GM06990 (cell line): ENCODE data around the gene PLOD1.
A peak's percentile ranks its signal among the peaks of the same experiment; 100 is the strongest.

Experiments used
- DNase-seq: peaks from one replicate; pipeline ENCODE4 v3.0.0-alpha.2; 2011; ENCODE audit not compliant: insufficient read length; ENCODE audit errors: extremely low read depth
- H3K27me3 ChIP-seq: replicated peaks from 2 replicates; pipeline ENCODE4 v1.6.0; 2011; ENCODE audit warnings: low read length; ENCODE audit not compliant: control insufficient read depth, insufficient read depth
- H3K36me3 ChIP-seq: 2 replicates; pipeline ENCODE4 v1.5.1; 2011; ENCODE audit warnings: low read length; ENCODE audit not compliant: control insufficient read depth, insufficient read depth
- H3K4me3 ChIP-seq: replicated peaks from 2 replicates; pipeline ENCODE4 v1.5.1; 2011; ENCODE audit warnings: low read depth, mild to moderate bottlenecking, control low read depth, low read length
- CTCF ChIP-seq: IDR thresholded peaks from 2 replicates; pipeline ENCODE4 v1.5.1; 2011; ENCODE audit warnings: low read length, control low read depth, mild to moderate bottlenecking, inconsistent platforms; ENCODE audit not compliant: insufficient read depth, poor library complexity, severe bottlenecking

Gene PLOD1

DNA sequence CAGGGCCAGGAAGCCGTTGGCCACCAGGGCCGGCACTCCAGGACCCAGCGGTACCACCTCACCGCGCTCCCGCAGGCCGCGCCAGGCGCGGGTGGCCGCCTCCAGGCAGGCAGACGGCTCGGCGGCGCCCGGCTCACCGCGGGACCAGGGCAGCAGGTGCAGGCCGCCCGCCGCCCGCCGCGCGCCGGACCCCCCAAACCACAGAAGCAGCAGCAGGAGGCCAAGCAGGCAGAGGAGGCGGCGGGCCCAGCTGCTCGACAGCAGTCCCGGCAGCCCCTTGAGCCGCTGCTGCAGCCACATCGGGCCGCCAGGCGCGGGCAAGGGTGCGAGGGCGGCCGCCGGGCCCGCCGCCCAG lies 8.6 kb upstream of the PLOD1 start:
- DNase-seq: no peak
- no peaks in the 10 kb centered on the region for H3K27me3 ChIP-seq
- peak overlapping the region; percentile 71 for H3K4me3 ChIP-seq
- peaks cover 8% of the 10 kb centered on the region for H3K36me3 ChIP-seq
- no peak for TF ChIP-seq CTCF

GRCh38 chr1:11927866-11928592 lies 6.5 kb upstream of the PLOD1 start:
- Histone ChIP-seq H3K36me3 (peaks cover 2% of the 10 kb centered on the region), H3K27me3 (no peaks in the 10 kb centered on the region), H3K4me3 (no peak overlapping the region)
- TF ChIP-seq CTCF: no peak
- DNase-seq: no peak

DNA sequence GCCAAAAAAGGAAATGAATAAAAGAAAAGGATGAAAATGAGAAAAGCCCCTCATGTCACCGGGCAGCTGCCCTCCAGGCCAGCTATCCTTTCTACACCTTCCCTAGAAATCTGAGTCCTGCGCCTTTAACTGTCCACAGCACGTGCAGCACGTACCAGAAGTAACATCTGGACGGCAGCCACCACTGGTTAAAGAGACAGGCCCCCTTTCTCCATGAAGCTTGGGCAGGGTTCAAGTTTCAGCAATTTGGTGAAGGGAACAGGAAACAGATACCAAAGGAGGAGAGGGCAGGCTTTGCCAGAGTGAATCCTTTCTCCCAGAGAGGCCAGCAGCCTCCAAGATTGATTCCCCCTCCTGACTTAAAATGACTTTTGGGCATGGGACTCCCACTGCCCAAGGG lies 4.7 kb upstream of the PLOD1 start:
- DNase-seq: no peak
- Histone ChIP-seq H3K36me3 (no peaks in the 10 kb centered on the region), H3K27me3 (no peaks in the 10 kb centered on the region), H3K4me3 (no peak overlapping the region)
- no peak for TF ChIP-seq CTCF

DNA sequence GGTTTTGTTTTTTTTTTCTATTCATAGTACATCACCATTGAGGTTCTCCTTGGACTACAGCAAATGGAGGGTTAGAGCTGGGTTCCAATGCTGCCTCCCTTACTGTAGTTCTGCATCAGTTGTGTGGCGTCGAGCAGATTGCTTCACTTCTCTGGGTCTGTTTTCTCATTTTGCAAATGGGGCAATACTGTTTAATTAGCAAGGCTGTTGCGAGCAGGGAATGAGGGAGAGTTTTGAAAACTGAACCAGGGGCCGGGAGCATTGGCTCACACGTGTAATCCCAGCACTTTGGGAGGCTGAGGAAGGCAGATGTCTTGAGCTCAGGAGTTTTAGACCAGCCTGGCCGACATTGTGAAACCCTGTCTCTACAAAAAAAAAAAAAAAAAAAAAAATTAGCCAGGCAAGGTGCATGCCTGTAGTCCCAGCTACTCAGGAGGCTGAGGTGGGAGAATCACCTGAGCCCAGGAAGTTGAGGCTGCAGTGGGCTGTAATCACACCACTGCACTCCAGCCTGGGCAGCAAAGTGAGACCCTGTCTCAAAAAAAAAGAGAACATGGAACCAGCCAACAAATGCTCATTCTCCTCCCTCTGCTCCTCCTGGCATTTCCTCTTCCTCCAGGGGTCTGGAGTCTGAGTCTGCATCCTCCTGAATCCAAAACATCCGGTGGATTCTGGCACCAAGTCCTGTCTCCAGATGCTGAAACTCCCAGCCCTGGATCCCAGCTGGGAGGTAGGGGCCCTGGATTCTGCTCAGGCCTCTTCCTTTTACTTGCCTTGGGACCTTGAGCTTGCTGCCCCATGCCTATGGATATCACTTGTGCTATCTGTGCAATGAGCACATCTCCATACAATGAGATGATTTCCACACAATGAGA lies 3.7 kb upstream of the PLOD1 start:
- no peaks in the 10 kb centered on the region for H3K36me3 ChIP-seq
- no peak for TF ChIP-seq CTCF
- H3K4me3 ChIP-seq: no peak overlapping the region
- H3K27me3 ChIP-seq: no peaks in the 10 kb centered on the region
- DNase-seq: no peak

- no peak overlapping the region for H3K4me3 ChIP-seq
- H3K36me3 ChIP-seq: no peaks in the 10 kb centered on the region
- no peak for DNase-seq
- no peaks in the 10 kb centered on the region for H3K27me3 ChIP-seq
- no peak for TF ChIP-seq CTCF
Observed at GRCh38 chr1:11931845-11932244, 2.7 kb upstream of the PLOD1 start.
